Ishikawa (cell line): Measurements from ENCODE around the gene PLCL2.

Experiments
- CEBPB ChIP-seq: IDR thresholded peaks from 2 replicates; pipeline ENCODE4 v1.6.1; 2012
- CREB1 ChIP-seq: IDR thresholded peaks from 2 replicates; pipeline ENCODE4 v1.6.1; 2012; ENCODE audit warnings: low read depth
- EGR1 ChIP-seq: IDR thresholded peaks from 2 replicates; pipeline ENCODE4 v1.6.1; 2012
- EP300 ChIP-seq: IDR thresholded peaks from 2 replicates; pipeline ENCODE4 v1.6.1; 2012; ENCODE audit warnings: borderline replicate concordance
- FOXM1 ChIP-seq: IDR thresholded peaks from 2 replicates; pipeline ENCODE4 v1.6.1; 2012; ENCODE audit warnings: low read depth, borderline replicate concordance
- MAX ChIP-seq: IDR thresholded peaks from 2 replicates; pipeline ENCODE4 v1.6.1; 2012
- NFIC ChIP-seq: IDR thresholded peaks from 2 replicates; pipeline ENCODE4 v1.6.1; 2012
- RAD21 ChIP-seq: IDR thresholded peaks from 2 replicates; pipeline ENCODE4 v1.6.1; 2012; ENCODE audit warnings: low read depth
- REST ChIP-seq: IDR thresholded peaks from 2 replicates; pipeline ENCODE4 v1.6.1; 2012; ENCODE audit warnings: low read depth, mild to moderate bottlenecking
- TAF1 ChIP-seq: IDR thresholded peaks from 2 replicates; pipeline ENCODE4 v1.6.1; 2012; ENCODE audit warnings: low read depth, mild to moderate bottlenecking
- TCF12 ChIP-seq: IDR thresholded peaks from 2 replicates; pipeline ENCODE4 v1.6.1; 2012; ENCODE audit warnings: low read depth
- TEAD4 ChIP-seq: IDR thresholded peaks from 2 replicates; pipeline ENCODE4 v1.6.1; 2012
- YY1 ChIP-seq: IDR thresholded peaks from 2 replicates; pipeline ENCODE4 v1.6.1; 2012; ENCODE audit warnings: low read depth
- ZBTB7A ChIP-seq: IDR thresholded peaks from 2 replicates; pipeline ENCODE4 v1.6.1; 2012; ENCODE audit warnings: low read depth

- no peak for TF ChIP-seq CEBPB
- TF ChIP-seq MAX, result no peak
- TF ChIP-seq EP300, result no peak
- no peak for TF ChIP-seq YY1
- TF ChIP-seq TAF1, result no peak
- TF ChIP-seq EGR1, result no peak
- TF ChIP-seq CREB1, result no peak
- no peak for TF ChIP-seq NFIC
- no peak for TF ChIP-seq RAD21
- TF ChIP-seq REST, result no peak
- no peak for TF ChIP-seq FOXM1
- no peak for TF ChIP-seq TCF12
- TF ChIP-seq TEAD4, result no peak
- no peak for TF ChIP-seq ZBTB7A
These were observed 33.9 kb downstream of the PLCL2 start for GRCh38 chr3:16918683-16919025.
